Activated CD8-positive, alpha-beta T cell treated with anti-CD3 and anti-CD28 coated beads, Interleukin-2, amount 10 ng/mL, durations not matched to agents 7 days and 5 days (primary cell): Measurements from ENCODE around the gene WSCD2. TPM values are rescaled to one million over a fixed set of nuclear protein-coding genes. Genes with fewer than 3 reads are reported as not detected.

Experiments
- ATAC-seq: fragments of 150-1000 bp; cut with Tn5 transposase; one replicate; pipeline ENCODE4 v1.10.0; 2021; ENCODE audit warnings: moderate library complexity
- CTCF ChIA-PET: fragments of 350-600 bp; sonication (Branson Sonifier 250); formaldehyde crosslinking; loops from one replicate; lab custom pipeline; 2021; ENCODE audit warnings: antibody characterized with exemption; lab: Charles Lee
- POLR2A ChIA-PET: fragments of 350-600 bp; sonication (Branson Sonifier 250); formaldehyde crosslinking; loops from one replicate; lab custom pipeline; 2021; ENCODE audit warnings: antibody characterized with exemption; lab: Charles Lee
- DNase-seq: peaks from one replicate; pipeline ENCODE4 v3.0.0-alpha.2; 2020
- H3K27ac Mint-ChIP-seq: one replicate; pipeline ENCODE4 v1.8.0; 2021; ENCODE audit warnings: mild to moderate bottlenecking, mixed read lengths
- H3K27me3 Mint-ChIP-seq: one replicate; pipeline ENCODE4 v1.8.0; 2021; ENCODE audit warnings: low read depth, mixed read lengths
- H3K36me3 Mint-ChIP-seq: one replicate; pipeline ENCODE4 v1.8.0; 2021; ENCODE audit warnings: low read depth, mixed read lengths
- H3K4me1 Mint-ChIP-seq: one replicate; pipeline ENCODE4 v1.8.0; 2021; ENCODE audit warnings: low read depth, mixed read lengths
- H3K4me3 Mint-ChIP-seq: one replicate; pipeline ENCODE4 v1.8.0; 2021; ENCODE audit warnings: mild to moderate bottlenecking, mixed read lengths
- H3K9me3 Mint-ChIP-seq: one replicate; pipeline ENCODE4 v1.8.0; 2022; ENCODE audit warnings: mixed read lengths; ENCODE audit not compliant: insufficient read depth
- total RNA-seq, 2 experiments: library from RNA; stranded (reverse); gene quantifications; one replicate each; pipeline ENCODE4 v1.2.3, GENCODE V29; 2021

The WSCD2 gene
- total RNA-seq, 2 experiments from 2014 or later = not detected

DNA sequence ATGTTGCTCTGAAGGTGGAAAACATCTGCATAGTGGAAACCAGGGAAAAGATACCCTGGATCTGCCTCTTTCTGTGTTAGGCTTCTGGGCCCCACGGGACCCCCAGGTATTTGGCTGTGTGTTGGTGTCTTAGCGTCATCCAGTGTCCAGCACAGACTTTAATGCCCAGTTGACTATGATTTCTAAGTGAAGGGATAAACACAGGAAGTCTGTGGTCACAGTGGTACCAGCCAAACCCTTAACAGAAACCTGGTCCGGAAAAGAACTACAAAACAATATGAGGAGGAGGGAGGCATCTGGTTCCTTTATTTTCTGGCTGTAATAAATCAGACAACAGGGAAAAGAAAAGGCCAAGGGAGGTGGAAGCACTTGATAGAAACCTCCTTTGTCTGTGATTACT is 153.6 kb downstream of the WSCD2 start:
- peak overlapping the region; percentile 50 for H3K27ac Mint-ChIP-seq
- H3K4me1 Mint-ChIP-seq = peaks cover 26% of the 10 kb centered on the region
- no peaks in the 10 kb centered on the region for H3K9me3 Mint-ChIP-seq
- DNase-seq = no peak
- no peak for ATAC-seq
- POLR2A ChIA-PET = no interaction called here
- H3K27me3 Mint-ChIP-seq = peaks cover 31% of the 10 kb centered on the region
- no peaks in the 10 kb centered on the region for H3K36me3 Mint-ChIP-seq
- CTCF ChIA-PET = no interaction called here
- H3K4me3 Mint-ChIP-seq = peak overlapping the region; percentile 6

DNA sequence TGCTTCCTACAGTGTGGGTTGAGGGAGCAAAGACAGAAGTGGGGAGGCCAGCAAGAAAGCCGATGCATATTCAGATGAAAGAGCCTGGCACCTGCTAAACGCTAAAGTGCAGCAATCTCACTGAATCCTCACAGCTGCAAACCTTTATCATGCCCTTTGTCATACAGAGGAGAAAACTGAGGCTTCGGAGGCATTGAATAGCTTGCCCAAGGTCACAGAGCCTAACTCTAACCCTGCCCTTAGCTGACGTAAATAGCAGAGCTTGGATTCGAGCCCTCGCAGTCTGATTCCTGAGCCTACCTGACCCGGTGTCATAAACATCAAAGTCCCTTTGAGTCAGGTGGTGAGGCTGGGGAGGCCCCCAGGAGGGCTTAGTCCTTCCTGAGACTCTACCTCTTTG is 155.1 kb downstream of the WSCD2 start:
- Mint-ChIP-seq H3K9me3 (no peaks in the 10 kb centered on the region), H3K36me3 (no peaks in the 10 kb centered on the region), H3K4me3 (no peak overlapping the region), H3K4me1 (peaks cover 23% of the 10 kb centered on the region), H3K27ac (no peak overlapping the region), H3K27me3 (peaks cover 30% of the 10 kb centered on the region)
- ATAC-seq (no peak), DNase-seq (no peak)
- ChIA-PET POLR2A (no interaction called here), CTCF (no interaction called here)

DNA sequence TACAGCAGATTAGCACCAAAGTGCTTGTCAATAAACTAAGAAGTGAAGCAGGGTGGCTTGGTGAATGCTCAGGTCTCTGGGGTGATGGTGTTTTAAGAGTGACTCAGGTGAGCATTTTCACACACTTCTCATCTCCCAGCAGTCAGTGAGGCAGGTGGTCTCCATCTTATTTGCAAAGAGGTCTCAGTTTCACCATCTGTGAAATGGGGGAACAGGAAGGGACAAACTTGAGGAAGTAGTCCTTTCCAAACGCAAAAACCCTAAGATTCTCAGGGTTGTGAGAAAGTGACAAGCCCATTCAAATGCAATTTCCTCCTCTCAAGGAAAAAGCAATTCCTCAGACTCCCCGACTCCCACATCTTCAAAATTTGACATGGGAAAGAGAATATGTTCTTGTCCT is 155.9 kb downstream of the WSCD2 start:
- no peak for DNase-seq
- ATAC-seq = no peak
- H3K36me3 Mint-ChIP-seq = no peaks in the 10 kb centered on the region
- no peak overlapping the region for H3K4me3 Mint-ChIP-seq
- POLR2A ChIA-PET = no interaction called here
- CTCF ChIA-PET = no interaction called here
- no peaks in the 10 kb centered on the region for H3K9me3 Mint-ChIP-seq
- H3K4me1 Mint-ChIP-seq = peaks cover 23% of the 10 kb centered on the region
- H3K27ac Mint-ChIP-seq = no peak overlapping the region
- peaks cover 32% of the 10 kb centered on the region for H3K27me3 Mint-ChIP-seq

- Mint-ChIP-seq H3K36me3 (no peaks in the 10 kb centered on the region), H3K4me3 (no peak overlapping the region), H3K27me3 (peaks cover 35% of the 10 kb centered on the region), H3K4me1 (peaks cover 19% of the 10 kb centered on the region), H3K27ac (no peak overlapping the region), H3K9me3 (no peaks in the 10 kb centered on the region)
- CTCF ChIA-PET = no interaction called here
- no peak for DNase-seq
- ATAC-seq = no peak
- POLR2A ChIA-PET = no interaction called here
These were observed 158.1 kb downstream of the WSCD2 start for GRCh38 chr12:108287227-108287626.

DNA sequence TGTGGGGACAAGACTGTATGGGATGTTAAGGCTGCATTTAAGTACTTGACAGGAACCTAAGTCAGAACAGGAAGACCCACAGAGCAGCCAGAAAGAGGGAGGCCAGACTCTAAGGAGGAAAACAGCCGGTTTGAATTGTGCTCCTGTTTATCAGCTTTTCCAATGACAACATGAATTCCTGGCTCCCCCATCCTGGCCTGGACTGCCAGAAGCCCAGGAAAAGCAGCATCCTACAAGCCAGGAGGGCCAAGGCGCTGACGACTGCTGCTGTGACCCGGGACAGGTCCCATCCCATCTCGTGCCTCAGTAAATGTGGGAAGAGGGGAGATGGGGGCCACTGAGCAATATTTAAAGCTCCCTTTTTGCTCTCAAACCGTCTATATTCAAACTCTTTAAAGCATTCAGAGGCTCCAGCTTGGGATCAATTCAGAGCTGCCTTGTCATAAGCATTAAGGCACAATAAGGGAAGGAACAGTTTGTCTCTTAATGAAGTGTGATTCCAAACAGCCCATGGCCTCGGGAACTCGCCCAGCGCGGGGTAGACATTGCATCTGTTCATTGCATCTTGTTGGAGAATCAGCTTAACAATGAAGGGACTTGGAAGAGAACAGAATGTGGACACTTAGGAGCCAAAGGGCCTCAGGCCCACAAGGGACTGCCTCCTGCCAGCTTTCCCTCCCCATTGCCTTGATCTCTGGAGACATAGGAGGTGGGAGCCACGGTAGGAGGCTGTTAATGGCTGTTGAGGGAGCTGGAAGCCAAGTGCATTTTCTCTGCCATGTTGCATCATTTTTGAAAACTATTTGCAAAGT is 160.5 kb downstream of the WSCD2 start:
- CTCF ChIA-PET = interaction anchor here (1.2 kb wide), 1 partner anchor 44 kb away, joined by 3 read pairs; no protein-coding TSS in a partner anchor
- Mint-ChIP-seq H3K27me3 (peaks cover 37% of the 10 kb centered on the region), H3K27ac (no peak overlapping the region), H3K4me1 (peaks cover 3% of the 10 kb centered on the region), H3K36me3 (no peaks in the 10 kb centered on the region), H3K4me3 (no peak overlapping the region), H3K9me3 (no peaks in the 10 kb centered on the region)
- DNase-seq (no peak), ATAC-seq (no peak)
- POLR2A ChIA-PET = no interaction called here

GRCh38 chr12:108295641-108296040 is 166.6 kb downstream of the WSCD2 start:
- no peak overlapping the region for H3K4me3 Mint-ChIP-seq
- no peaks in the 10 kb centered on the region for H3K36me3 Mint-ChIP-seq
- ATAC-seq (no peak), DNase-seq (no peak)
- H3K4me1 Mint-ChIP-seq = peaks cover 49% of the 10 kb centered on the region
- CTCF ChIA-PET = interaction anchor here (1.3 to 1.7 kb wide), 2 partner anchors 21 to 217 kb away, joined by 3 to 5 read pairs; no protein-coding TSS in a partner anchor
- no peaks in the 10 kb centered on the region for H3K9me3 Mint-ChIP-seq
- POLR2A ChIA-PET = no interaction called here
- peak overlapping the region; percentile 13 for H3K27ac Mint-ChIP-seq
- peaks cover 10% of the 10 kb centered on the region for H3K27me3 Mint-ChIP-seq

GRCh38 chr12:108296945-108297344 is 167.9 kb downstream of the WSCD2 start:
- Mint-ChIP-seq H3K27ac (no peak overlapping the region), H3K9me3 (peaks cover 2% of the 10 kb centered on the region), H3K36me3 (peaks cover 1% of the 10 kb centered on the region), H3K4me3 (no peak overlapping the region), H3K27me3 (peaks cover 6% of the 10 kb centered on the region), H3K4me1 (peaks cover 61% of the 10 kb centered on the region)
- ATAC-seq = no peak
- ChIA-PET CTCF (interaction anchor here (1.3 kb wide), 1 partner anchor 215 kb away, joined by 3 read pairs; no protein-coding TSS in a partner anchor), POLR2A (interaction anchor here (1.8 kb wide), 1 partner anchor 17 kb away, joined by 7 read pairs; no protein-coding TSS in a partner anchor)
- no peak for DNase-seq

- ChIA-PET POLR2A (interaction anchor here (1.8 kb wide), 1 partner anchor 16 kb away, joined by 7 read pairs; no protein-coding TSS in a partner anchor), CTCF (interaction anchor here (1.6 kb wide), 1 partner anchor 10 kb away, joined by 5 read pairs; no protein-coding TSS in a partner anchor)
- ATAC-seq = no peak
- H3K36me3 Mint-ChIP-seq = peaks cover 1% of the 10 kb centered on the region
- H3K4me1 Mint-ChIP-seq = peaks cover 66% of the 10 kb centered on the region
- DNase-seq = no peak
- no peak overlapping the region for H3K4me3 Mint-ChIP-seq
- H3K9me3 Mint-ChIP-seq = peaks cover 5% of the 10 kb centered on the region
- H3K27me3 Mint-ChIP-seq = peaks cover 6% of the 10 kb centered on the region
- H3K27ac Mint-ChIP-seq = peak overlapping the region; percentile 73
These were observed 168.3 kb downstream of the WSCD2 start for GRCh38 chr12:108297424-108297823.

DNA sequence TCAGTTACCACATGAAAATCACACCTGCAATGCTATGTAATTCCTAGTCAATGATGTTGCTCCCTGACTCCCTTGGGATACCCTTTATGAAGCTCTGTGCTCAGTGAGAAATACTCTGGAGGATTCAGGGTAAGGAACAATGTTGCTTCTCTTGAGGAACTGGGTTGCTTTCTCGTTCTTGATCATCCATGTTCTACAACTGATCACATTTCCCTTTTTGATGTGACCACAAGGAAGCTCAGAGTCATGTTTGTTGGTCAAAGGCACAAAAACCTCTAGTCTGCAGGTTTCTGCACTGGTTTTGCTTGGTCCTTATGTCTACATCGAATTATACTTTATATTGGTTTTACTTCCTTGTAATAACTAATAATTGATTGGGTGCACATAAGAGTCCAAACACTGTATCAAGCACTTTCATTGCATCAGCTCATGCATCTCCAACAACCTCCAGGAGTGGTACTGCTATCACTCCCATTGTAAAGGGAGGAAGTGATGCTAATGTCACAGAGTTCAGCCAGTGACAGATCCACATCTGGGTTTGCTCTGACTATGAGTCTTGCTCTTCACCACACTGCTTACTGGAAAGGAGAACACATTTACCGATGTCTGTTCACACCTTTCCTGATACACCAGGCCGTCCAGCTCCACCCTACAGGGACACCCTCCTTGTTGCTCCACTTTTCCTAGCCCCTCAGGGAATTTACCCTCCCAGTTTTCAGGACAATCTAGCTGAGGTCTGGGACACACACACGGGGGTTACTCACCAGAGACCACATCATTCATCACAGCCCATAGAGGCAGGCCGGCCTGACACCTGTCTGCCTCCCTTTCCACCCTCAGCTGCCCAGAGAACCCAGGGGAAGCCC is 169.0 kb downstream of the WSCD2 start:
- no peak overlapping the region for H3K4me3 Mint-ChIP-seq
- peaks cover 6% of the 10 kb centered on the region for H3K27me3 Mint-ChIP-seq
- ChIA-PET CTCF (interaction anchor here (1.6 kb wide), 2 partner anchors 10 to 16 kb away, joined by 5 read pairs; no protein-coding TSS in a partner anchor), POLR2A (interaction anchor here (0.7 to 1.8 kb wide), 2 partner anchors 15 to 30 kb away, joined by 3 to 7 read pairs; no protein-coding TSS in a partner anchor)
- DNase-seq = peak; percentile 40
- peak; percentile 78 for ATAC-seq
- peaks cover 5% of the 10 kb centered on the region for H3K9me3 Mint-ChIP-seq
- H3K4me1 Mint-ChIP-seq = peaks cover 70% of the 10 kb centered on the region
- peak overlapping the region; percentile 73 for H3K27ac Mint-ChIP-seq
- peaks cover 1% of the 10 kb centered on the region for H3K36me3 Mint-ChIP-seq

GRCh38 chr12:108298761-108299275 is 169.7 kb downstream of the WSCD2 start:
- peaks cover 5% of the 10 kb centered on the region for H3K9me3 Mint-ChIP-seq
- DNase-seq (no peak), ATAC-seq (no peak)
- H3K27ac Mint-ChIP-seq = peak overlapping the region; percentile 73
- peaks cover 1% of the 10 kb centered on the region for H3K36me3 Mint-ChIP-seq
- no peak overlapping the region for H3K4me3 Mint-ChIP-seq
- POLR2A ChIA-PET = interaction anchor here (1.8 kb wide), 1 partner anchor 15 kb away, joined by 7 read pairs; no protein-coding TSS in a partner anchor
- CTCF ChIA-PET = interaction anchor here (1.6 kb wide), 2 partner anchors 9 to 15 kb away, joined by 5 read pairs; no protein-coding TSS in a partner anchor
- peaks cover 4% of the 10 kb centered on the region for H3K27me3 Mint-ChIP-seq
- peaks cover 66% of the 10 kb centered on the region for H3K4me1 Mint-ChIP-seq

DNA sequence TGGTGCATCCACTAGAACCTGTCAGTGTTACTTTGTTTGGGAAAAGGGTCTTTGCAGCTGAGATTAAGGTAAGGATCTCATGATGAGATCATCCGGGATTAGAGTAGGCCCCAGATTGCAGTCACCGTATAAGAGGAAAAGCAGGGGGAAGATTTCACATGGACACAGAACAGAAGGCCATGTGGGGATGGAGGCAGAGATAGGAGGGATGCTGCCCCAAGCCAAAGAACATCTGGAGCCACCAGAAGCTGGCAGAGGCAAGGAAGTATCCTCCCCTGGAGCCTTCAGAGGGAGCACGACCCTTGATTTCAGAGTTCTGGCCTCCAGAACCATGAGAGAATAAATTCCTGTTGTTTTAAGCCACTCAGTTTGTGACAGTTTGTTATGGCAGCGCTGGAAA is 170.4 kb downstream of the WSCD2 start:
- H3K4me1 Mint-ChIP-seq = peaks cover 72% of the 10 kb centered on the region

More for the DNA sequence above, 170.4 kb downstream of the WSCD2 start:
- Mint-ChIP-seq H3K27me3 (peaks cover 5% of the 10 kb centered on the region), H3K4me3 (no peak overlapping the region), H3K36me3 (peaks cover 1% of the 10 kb centered on the region), H3K27ac (peak overlapping the region; percentile 36), H3K9me3 (peaks cover 5% of the 10 kb centered on the region)
- ChIA-PET POLR2A (no interaction called here), CTCF (interaction anchor here (1.6 kb wide), 1 partner anchor 14 kb away, joined by 5 read pairs; no protein-coding TSS in a partner anchor)
- ATAC-seq = no peak
- no peak for DNase-seq
